ENCODE measurements around the gene PSMD11. TPM values are rescaled to one million over a fixed set of nuclear protein-coding genes. Genes with fewer than 3 reads are reported as not detected.

The PSMD11 gene
- total RNA-seq, 4 donors from 2014 or later, result 43.3 to 81.0 (median 57.3) TPM

GRCh38 chr17:32481193-32481592 lies 36.9 kb downstream of the PSMD11 start:
- no peak for TF ChIP-seq CTCF (IDR thresholded peaks at IDR 0.05; ENCODE audit: low read depth)

- no peak for TF ChIP-seq CTCF (IDR thresholded peaks at IDR 0.05; ENCODE audit: low read depth)
Measured at GRCh38 chr17:32482568-32483320, 38.4 kb downstream of the PSMD11 start.

GRCh38 chr17:32483451-32484019 lies 39.2 kb downstream of the PSMD11 start:
- TF ChIP-seq CTCF (IDR thresholded peaks at IDR 0.05; ENCODE audit: low read depth), result no peak

- no peak for TF ChIP-seq CTCF (IDR thresholded peaks at IDR 0.05; ENCODE audit: low read depth)
Measured at GRCh38 chr17:32484041-32484461, 39.7 kb downstream of the PSMD11 start.

GRCh38 chr17:32484628-32485027 lies 40.3 kb downstream of the PSMD11 start:
- no peak for TF ChIP-seq CTCF (IDR thresholded peaks at IDR 0.05; ENCODE audit: low read depth)

- TF ChIP-seq CTCF (IDR thresholded peaks at IDR 0.05; ENCODE audit: low read depth), result no peak
Measured at GRCh38 chr17:32485261-32486110, 41.2 kb downstream of the PSMD11 start.
